ENCODE measurements around the gene ADAM11. TPM values are rescaled to one million over a fixed set of nuclear protein-coding genes. Genes with fewer than 3 reads are reported as not detected.

The ADAM11 gene
- total RNA-seq, 4 donors from 2014 or later = 1.2 to 5.5 (median 2.1) TPM

GRCh38 chr17:44776628-44777393, 18.0 kb downstream of the ADAM11 start:
- TF ChIP-seq POLR2A (IDR thresholded peaks at IDR 0.05) (no peak), CTCF (IDR thresholded peaks at IDR 0.05) (no peak)
- H3K9me3 ChIP-seq = no peaks in the 10 kb centered on the region
- intact Hi-C loops (cut with DNase I; ENCODE audit: low total_unique reads) = loop anchor here (5.0 kb wide), 1 partner anchor 90 kb away; no protein-coding TSS in a partner anchor
- H3K27me3 ChIP-seq = no peaks in the 10 kb centered on the region
- no peak for DNase-seq
- no peaks in the 10 kb centered on the region for H3K36me3 ChIP-seq
- peak overlapping the region; percentile 79 to 91 for H3K27ac ChIP-seq
- peaks cover 0 to 21% of the 10 kb centered on the region in 2 donors for H3K4me1 ChIP-seq
- H3K4me3 ChIP-seq = no peak overlapping the region

GRCh38 chr17:44777394-44778348, 18.9 kb downstream of the ADAM11 start:
- no peak for TF ChIP-seq POLR2A (IDR thresholded peaks at IDR 0.05)
- no peak for TF ChIP-seq CTCF (IDR thresholded peaks at IDR 0.05)
- Histone ChIP-seq H3K36me3 (no peaks in the 10 kb centered on the region), H3K27ac (peak overlapping the region in 1 of 2 donors; percentile 79), H3K9me3 (no peaks in the 10 kb centered on the region), H3K4me3 (no peak overlapping the region), H3K4me1 (peaks cover 0 to 24% of the 10 kb centered on the region in 2 donors), H3K27me3 (no peaks in the 10 kb centered on the region)
- no peak for DNase-seq
- intact Hi-C loops (cut with DNase I; ENCODE audit: low total_unique reads) = loop anchor here (5.0 kb wide), 1 partner anchor 90 kb away; no protein-coding TSS in a partner anchor

- Histone ChIP-seq H3K27me3 (no peaks in the 10 kb centered on the region), H3K9me3 (no peaks in the 10 kb centered on the region), H3K27ac (peak overlapping the region; percentile 78 to 91), H3K36me3 (no peaks in the 10 kb centered on the region), H3K4me3 (no peak overlapping the region), H3K4me1 (peaks cover 0 to 24% of the 10 kb centered on the region in 2 donors)
- TF ChIP-seq POLR2A (IDR thresholded peaks at IDR 0.05) (no peak), CTCF (IDR thresholded peaks at IDR 0.05) (no peak)
- intact Hi-C loops (cut with DNase I; ENCODE audit: low total_unique reads) = loop anchor here (5.0 kb wide), 1 partner anchor 89 kb away; no protein-coding TSS in a partner anchor
- DNase-seq = no peak
Observed at GRCh38 chr17:44778656-44779210, 19.9 kb downstream of the ADAM11 start.

GRCh38 chr17:44779211-44780025, 20.6 kb downstream of the ADAM11 start:
- Histone ChIP-seq H3K9me3 (no peaks in the 10 kb centered on the region), H3K36me3 (no peaks in the 10 kb centered on the region), H3K27ac (peak overlapping the region; percentile 78 to 91), H3K4me3 (peak overlapping the region; percentile 22), H3K4me1 (peaks cover 0 to 24% of the 10 kb centered on the region in 2 donors), H3K27me3 (no peaks in the 10 kb centered on the region)
- TF ChIP-seq CTCF (IDR thresholded peaks at IDR 0.05) (peak; percentile 81 to 94 (median 92)), POLR2A (IDR thresholded peaks at IDR 0.05) (peak in 1 of 2 donors; percentile 28)
- DNase-seq = peak; percentile 81 to 85
- intact Hi-C loops (cut with DNase I; ENCODE audit: low total_unique reads) = loop anchor here (5.0 kb wide), 1 partner anchor 88 kb away; no protein-coding TSS in a partner anchor
